Loucy (cell line): ENCODE results near the gene KLHL6.

Experiments used
- CTCF ChIP-seq: fragments of 200-600 bp; sonication (generic); conservative IDR thresholded peaks from 2 replicates; pipeline ENCODE4 v1.5.1; 2014; ENCODE audit warnings: mild to moderate bottlenecking, antibody characterized with exemption, low read length
- EZH2phosphoT487 ChIP-seq: fragments of 200-600 bp; IDR thresholded peaks from 2 replicates; pipeline ENCODE4 v1.6.1; 2018; ENCODE audit warnings: antibody characterized with exemption, mild to moderate bottlenecking, moderate library complexity, borderline replicate concordance

GRCh38 chr3:183464480-183464879 lies 91.0 kb downstream of the KLHL6 start:
- TF ChIP-seq CTCF (no peak), EZH2phosphoT487 (no peak)
